Kidney glomerular epithelial cell (primary cell): ENCODE measurements around the gene AP3B1.

Experiments used
- DNase-seq: peaks from one replicate; lab custom pipeline; 2025; lab: John Stamatoyannopoulos, UW

Gene AP3B1

GRCh38 chr5:77971776-77972468 lies 322.6 kb downstream of the AP3B1 start:
- no peak for DNase-seq

GRCh38 chr5:77970891-77971290 lies 323.6 kb downstream of the AP3B1 start:
- no peak for DNase-seq

- DNase-seq = no peak
Measured at GRCh38 chr5:77963795-77964194, 330.7 kb downstream of the AP3B1 start.

- no peak for DNase-seq
Measured at GRCh38 chr5:77960863-77961396, 333.6 kb downstream of the AP3B1 start.

- DNase-seq = no peak
Measured at GRCh38 chr5:77960305-77960704, 334.2 kb downstream of the AP3B1 start.

GRCh38 chr5:77958642-77959330 lies 335.7 kb downstream of the AP3B1 start:
- no peak for DNase-seq

GRCh38 chr5:77957931-77958521 lies 336.5 kb downstream of the AP3B1 start:
- no peak for DNase-seq

GRCh38 chr5:77957516-77957915 lies 337.0 kb downstream of the AP3B1 start:
- no peak for DNase-seq

GRCh38 chr5:77957081-77957480 lies 337.4 kb downstream of the AP3B1 start:
- DNase-seq = no peak

- no peak for DNase-seq
Measured at GRCh38 chr5:77955577-77955976, 338.9 kb downstream of the AP3B1 start.

- DNase-seq = no peak
Measured at GRCh38 chr5:77953374-77953773, 341.1 kb downstream of the AP3B1 start.

GRCh38 chr5:77952636-77953212 lies 341.8 kb downstream of the AP3B1 start:
- no peak for DNase-seq
